ENCODE measurements around the gene CAPN7. TPM values are rescaled to one million over a fixed set of nuclear protein-coding genes. Genes with fewer than 3 reads are reported as not detected.

The CAPN7 gene
- total RNA-seq, 1 donor from 2014 or later: 30.9 TPM

DNA sequence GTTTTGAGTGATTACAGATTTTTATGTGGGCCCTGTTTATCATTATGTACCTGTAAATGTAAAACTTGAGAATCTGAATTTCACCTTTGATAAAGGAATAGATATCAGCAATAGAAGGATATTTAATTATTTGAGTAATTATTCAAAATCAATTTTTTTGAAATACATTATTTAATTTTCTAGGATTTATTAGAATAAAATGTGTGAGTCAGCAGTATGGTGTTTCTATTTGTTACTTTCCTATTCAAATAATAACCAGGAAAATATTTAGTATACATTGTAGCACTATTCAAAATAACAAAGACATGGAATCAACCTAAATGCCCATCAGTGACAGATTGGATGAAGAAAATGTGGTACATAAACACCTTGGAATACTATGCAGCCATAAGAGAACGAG lies 22.1 kb downstream of the CAPN7 start:
- no peak overlapping the region for H3K4me3 Mint-ChIP-seq
- H3K36me3 Mint-ChIP-seq (ENCODE audit: low read depth): peaks cover 5% of the 10 kb centered on the region
- no peak for DNase-seq (ENCODE audit: low read depth, low spot score)
- TF ChIP-seq, protein P1, sequence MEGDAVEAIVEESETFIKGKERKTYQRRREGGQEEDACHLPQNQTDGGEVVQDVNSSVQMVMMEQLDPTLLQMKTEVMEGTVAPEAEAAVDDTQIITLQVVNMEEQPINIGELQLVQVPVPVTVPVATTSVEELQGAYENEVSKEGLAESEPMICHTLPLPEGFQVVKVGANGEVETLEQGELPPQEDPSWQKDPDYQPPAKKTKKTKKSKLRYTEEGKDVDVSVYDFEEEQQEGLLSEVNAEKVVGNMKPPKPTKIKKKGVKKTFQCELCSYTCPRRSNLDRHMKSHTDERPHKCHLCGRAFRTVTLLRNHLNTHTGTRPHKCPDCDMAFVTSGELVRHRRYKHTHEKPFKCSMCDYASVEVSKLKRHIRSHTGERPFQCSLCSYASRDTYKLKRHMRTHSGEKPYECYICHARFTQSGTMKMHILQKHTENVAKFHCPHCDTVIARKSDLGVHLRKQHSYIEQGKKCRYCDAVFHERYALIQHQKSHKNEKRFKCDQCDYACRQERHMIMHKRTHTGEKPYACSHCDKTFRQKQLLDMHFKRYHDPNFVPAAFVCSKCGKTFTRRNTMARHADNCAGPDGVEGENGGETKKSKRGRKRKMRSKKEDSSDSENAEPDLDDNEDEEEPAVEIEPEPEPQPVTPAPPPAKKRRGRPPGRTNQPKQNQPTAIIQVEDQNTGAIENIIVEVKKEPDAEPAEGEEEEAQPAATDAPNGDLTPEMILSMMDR (conservative IDR thresholded peaks at IDR 0.05): no peak
- no peaks in the 10 kb centered on the region for H3K4me1 Mint-ChIP-seq
- no peak overlapping the region for H3K27ac Mint-ChIP-seq (ENCODE audit: unreplicated experiment)
- no peaks in the 10 kb centered on the region for H3K9me3 Mint-ChIP-seq
- H3K27me3 Mint-ChIP-seq (ENCODE audit: low read depth): no peaks in the 10 kb centered on the region

DNA sequence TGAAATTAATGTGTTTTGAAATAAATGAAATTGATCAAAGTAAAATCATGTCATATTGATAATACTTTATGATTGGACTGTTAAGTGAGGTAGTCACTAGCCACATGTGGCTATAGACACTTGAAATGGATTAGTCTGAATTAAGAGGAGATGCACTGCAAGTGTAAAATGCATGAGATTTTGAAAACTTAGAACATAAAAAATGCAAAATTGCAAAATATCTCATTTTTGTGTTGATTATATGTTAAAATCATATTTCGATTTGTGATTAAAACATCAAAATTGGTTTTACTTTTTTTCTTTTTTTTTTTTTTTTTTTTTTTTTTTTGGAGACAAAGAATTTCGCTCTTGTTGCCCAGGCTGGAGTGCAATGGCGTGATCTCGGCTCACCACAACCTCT lies 23.2 kb downstream of the CAPN7 start:
- Mint-ChIP-seq H3K4me1 (no peaks in the 10 kb centered on the region), H3K27me3 (ENCODE audit: low read depth) (no peaks in the 10 kb centered on the region), H3K27ac (ENCODE audit: unreplicated experiment) (no peak overlapping the region), H3K4me3 (no peak overlapping the region), H3K9me3 (no peaks in the 10 kb centered on the region), H3K36me3 (ENCODE audit: low read depth) (peaks cover 5% of the 10 kb centered on the region)
- TF ChIP-seq, protein P1 (conservative IDR thresholded peaks at IDR 0.05): no peak
- DNase-seq (ENCODE audit: low read depth, low spot score): no peak

DNA sequence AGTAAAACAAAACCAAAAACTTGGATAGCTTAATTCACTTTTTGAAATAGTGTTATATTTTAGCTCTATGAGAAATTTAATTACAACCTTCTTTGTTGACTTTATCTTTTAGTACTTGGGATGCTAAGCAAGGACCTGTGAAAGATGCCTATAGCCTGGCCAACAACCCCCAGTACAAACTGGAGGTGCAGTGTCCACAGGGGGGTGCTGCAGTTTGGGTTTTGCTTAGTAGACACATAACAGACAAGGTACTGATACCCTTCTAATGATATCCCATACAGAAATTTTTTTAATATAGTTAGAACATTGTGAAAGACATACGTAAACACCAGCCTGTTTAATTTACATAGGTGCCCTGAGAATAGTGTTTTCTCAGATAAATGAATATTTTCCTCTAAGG lies 35.3 kb downstream of the CAPN7 start:
- no peaks in the 10 kb centered on the region for H3K27me3 Mint-ChIP-seq (ENCODE audit: low read depth)
- H3K4me3 Mint-ChIP-seq: no peak overlapping the region
- no peaks in the 10 kb centered on the region for H3K9me3 Mint-ChIP-seq
- DNase-seq (ENCODE audit: low read depth, low spot score): no peak
- peaks cover 11% of the 10 kb centered on the region for H3K36me3 Mint-ChIP-seq (ENCODE audit: low read depth)
- peaks cover 5% of the 10 kb centered on the region for H3K4me1 Mint-ChIP-seq
- H3K27ac Mint-ChIP-seq (ENCODE audit: unreplicated experiment): no peak overlapping the region
- TF ChIP-seq, protein P1 (conservative IDR thresholded peaks at IDR 0.05): peak; percentile 32

DNA sequence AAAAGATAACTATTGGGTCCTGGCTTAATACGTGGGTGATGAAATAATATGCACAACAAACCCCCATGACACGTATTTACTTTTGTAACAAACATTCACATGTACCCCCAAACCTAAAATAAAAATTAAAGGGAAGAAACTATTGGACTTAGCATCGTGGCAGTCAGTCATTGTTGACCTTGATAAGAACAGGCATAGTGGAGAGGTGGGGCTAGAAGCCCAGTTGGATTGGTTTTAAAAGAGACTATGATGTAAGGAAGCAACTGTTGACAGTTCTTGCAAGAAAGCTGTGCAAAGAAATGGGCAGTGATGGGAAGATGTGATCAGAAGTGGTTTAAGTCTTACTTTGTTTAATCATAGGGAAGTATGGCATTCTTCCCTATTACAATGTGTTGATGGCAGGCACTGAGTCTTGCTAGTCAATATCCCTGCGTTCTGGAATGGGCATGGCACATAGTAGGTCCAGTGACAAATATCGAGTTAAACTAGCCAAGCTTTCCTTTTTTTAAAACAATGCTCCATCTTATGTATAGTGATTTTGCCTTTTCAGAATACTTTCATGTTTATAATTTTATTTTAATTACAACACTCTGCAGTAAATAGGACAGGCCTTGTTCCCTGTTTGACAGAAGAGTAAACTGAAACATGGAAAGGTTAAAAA lies 37.9 kb downstream of the CAPN7 start:
- no peak overlapping the region for H3K27ac Mint-ChIP-seq (ENCODE audit: unreplicated experiment)
- H3K36me3 Mint-ChIP-seq (ENCODE audit: low read depth): peaks cover 11% of the 10 kb centered on the region
- peaks cover 5% of the 10 kb centered on the region for H3K4me1 Mint-ChIP-seq
- no peak for DNase-seq (ENCODE audit: low read depth, low spot score)
- H3K4me3 Mint-ChIP-seq: no peak overlapping the region
- no peaks in the 10 kb centered on the region for H3K27me3 Mint-ChIP-seq (ENCODE audit: low read depth)
- H3K9me3 Mint-ChIP-seq: no peaks in the 10 kb centered on the region
- TF ChIP-seq, protein P1 (conservative IDR thresholded peaks at IDR 0.05): no peak

DNA sequence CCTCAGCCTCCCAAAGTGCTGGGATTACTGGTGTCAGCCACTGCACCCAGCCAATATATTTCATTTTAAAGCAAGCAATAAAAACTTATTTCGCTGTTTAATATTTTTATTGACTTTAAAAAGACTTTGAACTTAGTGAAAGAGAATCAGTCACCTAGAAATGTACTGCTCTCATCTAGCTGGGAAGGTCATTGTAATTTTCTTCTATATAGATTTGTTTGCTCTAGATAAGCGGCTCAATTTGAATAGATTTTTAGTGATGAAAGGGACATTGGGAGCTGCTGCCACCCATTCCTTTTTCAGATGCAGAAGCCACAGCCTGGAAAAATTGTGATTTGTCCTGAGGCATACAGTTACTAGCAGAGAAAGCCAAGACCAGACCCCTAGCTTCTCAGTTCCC lies 40.1 kb downstream of the CAPN7 start:
- Mint-ChIP-seq H3K27me3 (ENCODE audit: low read depth) (no peaks in the 10 kb centered on the region), H3K4me1 (no peaks in the 10 kb centered on the region), H3K36me3 (ENCODE audit: low read depth) (peaks cover 14% of the 10 kb centered on the region), H3K9me3 (no peaks in the 10 kb centered on the region), H3K27ac (ENCODE audit: unreplicated experiment) (no peak overlapping the region), H3K4me3 (no peak overlapping the region)
- TF ChIP-seq, protein P1 (conservative IDR thresholded peaks at IDR 0.05): no peak
- no peak for DNase-seq (ENCODE audit: low read depth, low spot score)

Data from neural crest cell (in vitro differentiated cells).